Gastroesophageal sphincter (tissue), 4 donors: ENCODE results near the gene UNC5A. TPM values are rescaled to one million over a fixed set of nuclear protein-coding genes. Genes with fewer than 3 reads are reported as not detected.

ENCODE experiments used
- ATAC-seq: fragments of 150-250 bp; one replicate; pipeline ENCODE4 v1.9.1; 2016; ENCODE audit warnings: mild to moderate bottlenecking, moderate library complexity
- H3K27ac ChIP-seq, 4 donors: fragments of 200-600 bp; sonication (generic) in 3 of 4; 1 replicate in 3 of 4; 2 replicates in 1 of 4; pipeline ENCODE4 v1.5.1; 2016 to 2019
- H3K27me3 ChIP-seq: fragments of 200-600 bp; sonication (generic); one replicate; pipeline ENCODE4 v1.5.1; 2019
- H3K36me3 ChIP-seq, 2 donors: fragments of 200-600 bp; sonication (generic); one replicate each; pipeline ENCODE4 v1.5.1; 2019; ENCODE audit warnings: control low read depth in 1 of 2
- H3K4me1 ChIP-seq, 3 donors: fragments of 200-600 bp; sonication (generic); 1 replicate in 2 of 3; 2 replicates in 1 of 3; pipeline ENCODE4 v1.5.1; 2016 to 2019; ENCODE audit warnings: control low read depth in 2 of 3
- H3K4me3 ChIP-seq, 2 donors: fragments of 200-600 bp; sonication (generic); one replicate each; pipeline ENCODE4 v1.5.1; 2019; ENCODE audit warnings: mild to moderate bottlenecking in 1 of 2, moderate library complexity in 1 of 2
- H3K9me3 ChIP-seq, 3 donors: fragments of 200-600 bp; sonication (generic); one replicate each; pipeline ENCODE4 v1.5.1; 2017 to 2019; ENCODE audit warnings: control low read depth in 2 of 3
- CTCF ChIP-seq, 4 experiments: fragments of 200-600 bp in 2 of 4; fragments of 450-650 bp in 2 of 4; sonication (generic) in 1 of 4; IDR thresholded peaks; one replicate each; pipeline ENCODE4 v1.5.1; 2017 to 2019; ENCODE audit warnings: antibody characterized with exemption in 4 of 4, mild to moderate bottlenecking in 2 of 4, moderate library complexity in 2 of 4
- EP300 ChIP-seq: sonication (generic); formaldehyde crosslinking; IDR thresholded peaks from one replicate; pipeline ENCODE4 v1.6.1; 2017; ENCODE audit warnings: antibody characterized with exemption, mild to moderate bottlenecking
- POLR2A ChIP-seq, 2 donors: fragments of 450-650 bp; IDR thresholded peaks; one replicate each; pipeline ENCODE4 v1.6.1; 2017; ENCODE audit warnings: antibody characterized with exemption in 2 of 2, mild to moderate bottlenecking in 2 of 2, moderate library complexity in 1 of 2
- POLR2AphosphoS5 ChIP-seq: sonication (generic); formaldehyde crosslinking; IDR thresholded peaks from one replicate; pipeline ENCODE4 v1.6.1; 2017; ENCODE audit warnings: antibody characterized with exemption
- WGBS, 2 donors: methylation state at CpG; one replicate each; pipeline ENCODE4 v1.1.5; 2018; ENCODE audit warnings: low coverage in 1 of 2; 5-methylcytosine and 5-hydroxymethylcytosine counted together
- total RNA-seq, 4 donors: library from RNA; depleted of rRNA; stranded (reverse); fragments of >200 nt; gene quantifications; one replicate each; pipeline ENCODE4 v1.1.0, GENCODE V29; 2016

UNC5A gene
- total RNA-seq, 4 donors from 2014 or later = 0.27 TPM; not detected in 3

- TF ChIP-seq EP300 = no peak
- TF ChIP-seq CTCF (IDR thresholded peaks at IDR 0.05) = no peak
- no peak for TF ChIP-seq POLR2A (IDR thresholded peaks at IDR 0.05)
- TF ChIP-seq POLR2AphosphoS5 = no peak
- no peaks in the 10 kb centered on the region for H3K9me3 ChIP-seq
- no peak overlapping the region for H3K4me3 ChIP-seq
- no peak for ATAC-seq
- no peaks in the 10 kb centered on the region for H3K36me3 ChIP-seq
- peaks cover 99% of the 10 kb centered on the region for H3K27me3 ChIP-seq
- WGBS, 2 donors = 24 to 43% methylated on average over 1 to 4 of the region's 9 CpGs
- H3K4me1 ChIP-seq = no peaks in the 10 kb centered on the region
- no peak overlapping the region for H3K27ac ChIP-seq
Measured at GRCh38 chr5:176793343-176793699, 17.0 kb upstream of the UNC5A start.

GRCh38 chr5:176793736-176794135 lies 16.6 kb upstream of the UNC5A start:
- Histone ChIP-seq H3K27ac (no peak overlapping the region), H3K9me3 (no peaks in the 10 kb centered on the region), H3K27me3 (peaks cover 99% of the 10 kb centered on the region), H3K4me1 (no peaks in the 10 kb centered on the region), H3K36me3 (no peaks in the 10 kb centered on the region), H3K4me3 (no peak overlapping the region)
- TF ChIP-seq CTCF (IDR thresholded peaks at IDR 0.05) (no peak), POLR2AphosphoS5 (no peak), POLR2A (IDR thresholded peaks at IDR 0.05) (no peak), EP300 (no peak)
- WGBS, 2 donors = 31 to 40% methylated on average over 4 to 7 of the region's 8 CpGs
- no peak for ATAC-seq

GRCh38 chr5:176794509-176794908 lies 15.8 kb upstream of the UNC5A start:
- no peak overlapping the region for H3K4me3 ChIP-seq
- 78 to 95% methylated on average over 5 to 6 of the region's 6 CpGs for WGBS, 2 donors
- H3K36me3 ChIP-seq = no peaks in the 10 kb centered on the region
- H3K9me3 ChIP-seq = no peaks in the 10 kb centered on the region
- H3K4me1 ChIP-seq = no peaks in the 10 kb centered on the region
- H3K27ac ChIP-seq = no peak overlapping the region
- no peak for TF ChIP-seq CTCF (IDR thresholded peaks at IDR 0.05)
- no peak for TF ChIP-seq POLR2AphosphoS5
- TF ChIP-seq POLR2A (IDR thresholded peaks at IDR 0.05) = no peak
- TF ChIP-seq EP300 = no peak
- peaks cover 96% of the 10 kb centered on the region for H3K27me3 ChIP-seq
- no peak for ATAC-seq

- Histone ChIP-seq H3K27ac (no peak overlapping the region), H3K36me3 (no peaks in the 10 kb centered on the region), H3K27me3 (peaks cover 88% of the 10 kb centered on the region), H3K4me1 (no peaks in the 10 kb centered on the region), H3K4me3 (no peak overlapping the region), H3K9me3 (no peaks in the 10 kb centered on the region)
- TF ChIP-seq POLR2A (IDR thresholded peaks at IDR 0.05) (no peak), CTCF (IDR thresholded peaks at IDR 0.05) (no peak)
- no peak for ATAC-seq
- WGBS, 2 donors = 32 to 35% methylated on average over 9 of the region's 9 CpGs
Measured at GRCh38 chr5:176796411-176796810, 13.9 kb upstream of the UNC5A start.

- Histone ChIP-seq H3K27ac (no peak overlapping the region), H3K4me1 (no peaks in the 10 kb centered on the region), H3K4me3 (no peak overlapping the region), H3K36me3 (no peaks in the 10 kb centered on the region), H3K27me3 (peaks cover 87% of the 10 kb centered on the region), H3K9me3 (no peaks in the 10 kb centered on the region)
- no peak for ATAC-seq
- no peak for TF ChIP-seq POLR2AphosphoS5
- no peak for TF ChIP-seq POLR2A (IDR thresholded peaks at IDR 0.05)
- no peak for TF ChIP-seq CTCF (IDR thresholded peaks at IDR 0.05)
- no peak for TF ChIP-seq EP300
- 85% methylated on average over 2 of the region's 2 CpGs; no CpG with 5 or more reads in 1 of the 2 donors for WGBS, 2 donors
Measured at GRCh38 chr5:176796970-176797369, 13.4 kb upstream of the UNC5A start.
